T-helper 1 cell treated with Interleukin-12 subunit alpha and Interleukin-12 subunit beta and Interleukin-4 antibody, amounts not matched to agents 30 ng/mL and 1 ng/mL, for 36 hours (primary cell): ENCODE measurements around the gene GRB10. TPM values are rescaled to one million over a fixed set of nuclear protein-coding genes. Genes with fewer than 3 reads are reported as not detected.

Experiments used
- intact Hi-C: fragments of 100-400 bp; cut with micrococcal nuclease; formaldehyde crosslinking; loops from one replicate; pipeline ENCODE4 v1.15.1; 2024
- total RNA-seq: library from RNA; stranded (reverse); gene quantifications from 2 replicates; pipeline ENCODE4 v1.2.3, GENCODE V29; 2022

The GRB10 gene
- total RNA-seq, 1 donor from 2014 or later: 7.6 TPM

DNA sequence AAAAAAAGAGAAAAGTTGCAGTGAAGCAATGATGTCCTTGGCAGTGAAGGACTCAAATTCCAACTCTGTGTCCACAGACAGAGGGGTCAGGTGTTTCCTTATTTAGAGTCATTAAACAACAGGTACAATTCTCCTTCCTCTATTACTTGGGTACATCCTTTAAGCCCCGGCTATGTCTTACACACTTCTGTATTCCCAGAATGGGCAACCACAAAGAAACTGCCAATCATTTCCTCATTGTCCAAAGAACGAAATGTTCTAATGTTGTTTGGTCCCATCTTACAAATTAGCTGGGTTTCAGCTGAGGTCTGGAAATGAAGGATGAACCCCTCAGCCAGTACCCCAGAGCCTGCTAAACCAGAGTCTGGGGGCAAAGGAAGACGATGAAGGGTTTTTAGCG, 59.5 kb downstream of the GRB10 start:
- intact Hi-C loops: no loop called here

DNA sequence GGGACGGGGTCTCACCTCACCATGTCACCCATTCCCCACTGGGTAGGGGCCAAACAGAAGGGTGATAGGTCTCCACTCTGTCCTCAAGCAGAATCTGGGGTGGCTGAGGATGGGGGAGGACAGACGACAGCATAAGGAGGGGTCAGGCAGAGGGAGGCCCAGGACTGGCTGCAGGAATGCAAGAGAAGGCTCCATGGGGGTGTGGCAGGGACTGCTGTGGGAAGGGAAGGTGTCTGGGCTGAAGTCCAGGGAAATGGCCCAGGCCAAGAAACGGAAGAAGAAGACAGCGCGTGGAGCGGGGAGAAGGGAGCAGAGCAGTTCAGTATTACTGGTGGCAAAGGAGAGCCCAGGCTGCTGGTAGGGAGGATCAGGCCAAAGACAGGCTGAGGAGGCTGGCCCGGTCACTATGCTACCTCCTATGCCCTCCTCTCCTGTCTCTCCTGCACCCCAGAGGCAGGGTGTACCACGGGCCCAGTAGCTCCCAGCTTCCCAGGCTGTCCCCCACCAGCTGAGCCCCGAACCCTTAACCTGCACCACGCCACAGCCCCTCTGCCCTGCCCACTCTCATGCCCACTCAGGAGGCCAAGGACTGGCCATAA, 60.9 kb downstream of the GRB10 start:
- intact Hi-C loops: no loop called here

DNA sequence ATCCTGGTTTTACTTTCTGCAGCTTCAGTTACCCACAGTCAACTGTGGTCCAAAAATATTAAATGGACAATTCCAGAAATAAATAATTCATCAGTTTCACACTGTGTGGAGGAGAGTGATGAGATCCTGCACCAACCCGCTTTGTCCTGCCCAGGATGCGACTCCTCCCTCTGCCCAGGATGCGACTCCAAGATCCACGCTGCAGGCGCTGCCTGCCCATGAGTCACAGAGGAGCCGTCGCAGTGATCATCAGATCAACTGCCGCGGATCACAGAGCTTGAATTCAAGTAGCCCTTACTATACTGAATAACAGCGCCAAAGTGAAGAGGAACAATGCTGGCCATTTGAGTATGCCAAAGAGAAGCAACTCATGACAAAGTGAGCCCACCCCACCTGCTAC, 61.5 kb downstream of the GRB10 start:
- intact Hi-C loops: no loop called here

DNA sequence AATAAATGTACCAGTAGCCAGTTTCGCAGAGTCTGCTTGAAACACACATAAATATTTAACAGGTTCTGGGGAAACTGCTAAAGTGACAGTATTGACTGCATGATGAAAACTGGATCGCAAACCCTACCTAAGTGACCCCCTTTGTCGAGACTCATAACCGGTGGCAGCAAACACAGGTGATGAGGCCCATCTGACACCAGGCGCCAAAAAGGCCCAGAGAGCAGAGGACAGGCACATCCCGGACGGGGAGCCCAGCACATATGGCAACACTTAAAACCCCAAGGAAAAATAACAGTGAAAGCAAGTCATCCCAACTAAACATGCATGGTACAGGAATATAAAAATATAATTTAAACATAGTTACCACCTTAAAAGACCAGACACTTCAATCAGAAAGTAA, 62.4 kb downstream of the GRB10 start:
- intact Hi-C loops: no loop called here

DNA sequence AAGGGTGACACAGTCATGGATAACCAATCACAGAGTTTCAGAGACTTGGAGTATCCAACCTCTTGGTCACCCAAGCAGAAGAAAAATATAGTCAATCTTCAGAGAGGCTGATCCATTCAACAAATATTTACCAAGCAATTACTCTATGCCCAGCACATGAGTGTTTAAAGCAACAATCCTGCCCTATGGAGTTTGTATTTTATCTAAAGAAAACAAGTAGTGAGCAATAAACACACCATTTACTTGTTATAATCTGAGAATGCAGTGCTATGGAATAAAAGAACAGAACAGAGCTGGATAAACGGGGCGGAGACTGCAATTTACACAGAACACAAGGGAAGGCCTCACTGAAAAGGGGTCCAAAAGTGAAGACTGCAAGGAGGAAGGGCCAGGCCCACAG, 63.8 kb downstream of the GRB10 start:
- intact Hi-C loops: no loop called here

DNA sequence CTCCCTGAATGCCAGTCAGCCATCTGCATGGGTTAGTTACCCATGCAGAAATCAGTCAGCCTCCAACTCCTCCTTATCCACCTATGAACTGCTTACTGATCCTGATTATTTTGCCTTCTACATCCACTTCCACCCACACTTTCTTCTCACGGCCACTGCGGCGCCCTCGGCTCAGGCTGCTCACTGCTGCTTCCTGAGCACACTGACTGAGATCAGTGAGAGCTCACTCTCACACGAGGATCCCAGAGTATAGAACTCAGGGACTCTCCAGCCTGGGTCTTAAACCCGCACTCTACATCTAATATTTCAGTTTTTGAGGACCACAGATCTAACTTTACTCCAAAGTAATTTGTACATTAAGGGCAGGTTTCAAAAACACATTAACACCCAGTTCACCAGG, 64.4 kb downstream of the GRB10 start:
- intact Hi-C loops: no loop called here

DNA sequence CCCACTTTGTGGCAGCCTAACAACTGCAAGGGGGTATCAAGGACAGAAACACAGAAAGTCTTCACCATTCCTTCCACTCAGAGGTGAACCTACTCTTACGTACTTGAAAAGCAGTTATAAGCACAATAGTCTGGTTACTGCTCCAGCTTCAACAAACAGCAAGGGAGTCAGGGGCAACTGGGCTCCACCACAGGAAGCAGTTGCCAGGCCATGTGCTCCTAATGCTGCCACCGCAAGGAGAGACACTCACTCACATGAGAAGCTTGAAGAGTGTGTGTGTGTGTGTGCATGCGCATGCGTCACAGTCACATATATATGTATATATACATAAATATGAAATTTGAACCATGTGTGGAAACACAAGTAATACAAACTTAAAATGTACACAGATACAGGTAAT, 65.5 kb downstream of the GRB10 start:
- intact Hi-C loops: no loop called here

DNA sequence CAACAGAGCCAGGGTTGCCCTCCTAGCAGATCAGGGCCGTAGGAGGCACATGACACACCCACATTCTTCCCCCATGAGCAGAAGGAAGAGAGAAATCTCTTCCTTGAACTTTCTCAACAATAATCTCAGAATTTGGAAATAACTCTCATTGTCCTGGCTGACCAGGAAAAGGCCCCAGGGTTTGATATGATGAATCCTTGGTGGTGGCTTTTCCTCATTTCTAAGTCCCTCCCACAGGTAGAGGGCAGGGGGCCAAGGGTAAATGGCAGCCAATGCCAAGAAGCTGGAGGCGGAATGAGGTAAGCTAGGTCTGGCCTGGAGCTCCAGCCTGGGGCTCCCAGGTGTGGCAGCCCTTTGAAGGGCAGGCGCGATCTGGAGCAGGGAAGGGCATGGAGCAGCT, 67.8 kb downstream of the GRB10 start:
- intact Hi-C loops: no loop called here

DNA sequence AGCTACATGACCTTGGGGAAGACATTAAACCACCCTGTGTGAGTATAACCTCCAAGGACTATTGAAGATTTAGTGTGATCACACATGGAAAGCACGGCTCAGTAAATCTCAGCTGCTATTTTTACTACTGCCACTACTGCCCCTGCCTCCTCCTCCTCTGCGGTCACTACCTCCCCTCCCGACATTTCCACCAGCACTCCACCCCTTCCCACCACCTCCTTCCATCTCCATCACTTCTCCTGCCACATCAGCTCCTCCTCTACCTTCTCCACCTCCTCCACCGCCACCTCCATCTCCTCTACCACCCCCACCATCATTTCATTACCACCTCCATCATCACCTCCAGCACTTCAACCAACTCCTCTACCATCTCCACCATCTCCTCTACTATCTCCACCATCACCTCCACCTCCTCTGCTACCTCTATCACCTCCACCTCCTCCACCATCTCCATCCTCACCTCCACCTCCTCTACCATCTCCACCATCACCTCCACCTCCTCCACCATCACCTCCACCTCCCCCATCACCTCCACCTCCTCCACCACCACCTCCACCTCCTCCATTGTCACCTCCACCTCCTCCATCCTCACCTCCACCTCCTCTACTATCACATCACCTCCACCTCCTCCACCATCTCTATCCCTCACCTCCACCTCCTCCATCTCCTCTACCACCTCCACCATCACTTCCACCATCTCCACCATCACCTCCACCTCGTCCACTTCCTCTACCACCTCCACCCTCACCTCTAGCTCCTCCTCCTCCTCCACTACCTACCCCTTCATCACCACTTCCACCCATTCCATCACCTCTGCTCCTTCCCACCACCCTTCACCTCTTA, 69.4 kb downstream of the GRB10 start:
- intact Hi-C loops: no loop called here

DNA sequence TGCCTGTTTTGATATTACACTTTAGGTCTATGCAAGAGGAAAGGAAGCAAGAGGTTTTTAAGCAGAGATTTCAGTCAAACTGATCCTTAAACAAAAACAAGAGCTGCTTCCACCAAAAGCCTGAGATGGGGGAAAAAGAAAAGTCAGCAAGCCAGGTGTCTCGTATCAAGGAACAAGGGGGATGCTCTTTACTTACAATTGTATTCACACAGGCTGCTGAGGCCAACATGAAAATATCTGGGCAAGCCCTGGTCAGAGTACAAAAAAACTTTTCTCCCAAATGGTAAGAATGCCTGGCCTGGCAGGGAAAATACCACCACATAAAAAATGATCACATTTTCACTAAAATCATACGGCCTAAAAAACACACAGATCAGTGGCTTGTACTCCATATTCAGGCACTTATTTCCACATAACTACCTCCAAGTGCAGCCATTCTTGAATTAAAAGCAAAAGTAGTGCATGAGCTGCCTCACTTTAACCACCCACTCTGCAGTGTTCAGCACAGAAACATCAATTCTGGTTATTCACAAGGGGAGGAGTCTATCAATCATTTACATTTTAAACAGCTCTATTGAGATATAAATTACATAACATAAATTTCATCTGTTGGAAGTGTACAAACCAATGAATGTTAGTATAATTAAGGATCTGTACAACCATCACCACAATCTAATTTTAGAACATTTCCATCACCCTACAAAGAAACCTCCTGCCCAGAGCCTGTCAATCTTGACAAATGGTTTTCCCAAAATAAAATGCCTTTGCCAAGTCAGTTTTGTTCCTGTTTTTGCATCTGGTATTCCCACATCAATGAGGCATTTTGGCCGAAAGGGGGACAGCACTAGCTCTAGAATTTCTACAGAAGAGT, 70.2 kb downstream of the GRB10 start:
- intact Hi-C loops: no loop called here

DNA sequence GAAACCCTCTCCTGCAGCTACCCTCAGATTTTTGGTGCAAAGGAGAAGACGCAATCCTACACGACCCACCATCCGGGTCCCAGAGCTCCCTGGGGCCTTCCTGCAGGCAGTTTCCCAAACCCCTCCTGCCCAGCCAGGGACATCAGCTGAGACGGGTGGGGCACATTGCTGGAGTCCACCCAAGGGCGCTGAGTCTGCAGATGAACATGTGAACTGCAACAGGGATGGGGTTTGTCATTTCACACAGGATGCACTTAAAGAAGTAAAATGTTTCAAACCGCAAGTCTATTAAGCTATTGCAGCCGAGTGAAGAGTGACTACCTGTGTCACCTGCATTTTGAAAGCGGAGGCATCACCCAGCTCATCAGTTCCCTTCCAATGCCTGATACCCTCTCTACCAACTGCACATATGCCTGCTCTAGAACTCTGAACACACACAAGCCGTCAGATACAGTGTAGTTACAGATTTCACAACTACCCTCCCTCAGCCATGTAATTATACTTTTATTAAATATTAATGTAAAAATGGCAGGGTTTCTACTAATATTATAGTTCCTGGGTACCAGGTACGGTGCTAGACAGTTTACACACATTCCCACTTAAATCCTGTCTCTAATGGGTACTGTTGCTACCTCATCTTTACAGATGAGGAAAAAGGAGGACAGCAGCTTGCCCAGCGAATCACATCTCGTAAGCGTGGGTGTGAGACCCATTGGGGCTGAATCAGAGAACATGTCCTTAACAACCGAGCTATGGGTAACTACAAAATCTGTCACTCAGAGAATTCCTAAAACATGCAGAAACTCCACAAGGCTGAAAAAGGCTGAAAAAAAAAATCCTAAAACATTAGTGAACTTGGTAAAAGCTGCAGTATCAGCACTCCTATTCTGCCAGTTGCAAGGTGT, 71.2 kb downstream of the GRB10 start:
- intact Hi-C loops: no loop called here

DNA sequence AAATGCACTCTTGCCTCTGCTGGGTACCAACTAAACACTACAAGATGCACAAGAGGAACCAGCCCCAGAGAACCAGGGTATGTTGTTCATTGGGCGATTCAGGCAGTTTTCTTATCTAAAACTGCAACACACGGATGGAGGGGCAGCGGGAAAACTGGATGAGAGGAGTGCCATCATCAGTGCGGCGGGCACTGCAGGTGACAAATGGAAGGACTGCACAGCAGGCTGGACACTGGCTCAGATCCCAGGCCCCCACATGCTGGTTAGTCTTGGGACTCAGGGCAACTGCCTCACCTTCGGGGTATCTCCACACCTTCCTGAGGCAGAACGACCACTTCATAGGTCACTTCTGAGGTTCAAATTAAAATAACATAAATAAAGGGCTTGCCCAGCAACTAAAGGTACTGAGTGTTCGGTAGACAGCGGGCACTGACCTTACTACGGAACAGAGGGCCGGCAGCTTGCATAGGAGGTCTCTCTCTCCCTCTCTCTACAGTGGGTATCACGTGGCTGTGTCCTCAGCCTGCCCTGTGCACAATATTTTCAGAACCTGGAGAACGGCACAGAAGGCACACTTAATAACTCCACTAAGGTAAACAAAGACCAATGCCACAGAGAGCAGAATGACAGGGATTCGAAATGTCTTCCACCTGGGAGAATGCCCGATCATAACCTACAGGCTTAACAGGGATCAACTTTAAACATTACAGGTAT, 72.1 kb downstream of the GRB10 start:
- intact Hi-C loops: no loop called here

DNA sequence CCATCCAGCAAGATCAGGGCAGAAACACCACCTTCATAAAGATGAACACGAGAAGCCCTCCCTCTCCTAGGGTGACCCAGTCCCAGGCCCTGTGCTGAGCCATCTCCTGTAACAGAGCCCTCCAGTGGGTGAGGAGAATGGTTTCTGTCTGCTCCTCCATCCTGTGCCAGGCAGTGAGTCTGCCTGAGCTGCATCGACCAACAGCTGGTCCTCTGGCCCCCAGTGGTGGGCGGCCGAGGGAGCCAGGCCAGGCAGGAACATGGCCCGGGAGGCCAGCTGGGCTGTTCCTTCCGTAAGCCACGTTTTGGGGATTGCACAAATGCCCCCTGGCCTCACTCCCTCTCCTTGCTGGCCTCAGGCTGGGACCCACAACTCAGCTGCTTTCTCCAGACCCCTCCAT, 73.5 kb downstream of the GRB10 start:
- intact Hi-C loops: no loop called here

DNA sequence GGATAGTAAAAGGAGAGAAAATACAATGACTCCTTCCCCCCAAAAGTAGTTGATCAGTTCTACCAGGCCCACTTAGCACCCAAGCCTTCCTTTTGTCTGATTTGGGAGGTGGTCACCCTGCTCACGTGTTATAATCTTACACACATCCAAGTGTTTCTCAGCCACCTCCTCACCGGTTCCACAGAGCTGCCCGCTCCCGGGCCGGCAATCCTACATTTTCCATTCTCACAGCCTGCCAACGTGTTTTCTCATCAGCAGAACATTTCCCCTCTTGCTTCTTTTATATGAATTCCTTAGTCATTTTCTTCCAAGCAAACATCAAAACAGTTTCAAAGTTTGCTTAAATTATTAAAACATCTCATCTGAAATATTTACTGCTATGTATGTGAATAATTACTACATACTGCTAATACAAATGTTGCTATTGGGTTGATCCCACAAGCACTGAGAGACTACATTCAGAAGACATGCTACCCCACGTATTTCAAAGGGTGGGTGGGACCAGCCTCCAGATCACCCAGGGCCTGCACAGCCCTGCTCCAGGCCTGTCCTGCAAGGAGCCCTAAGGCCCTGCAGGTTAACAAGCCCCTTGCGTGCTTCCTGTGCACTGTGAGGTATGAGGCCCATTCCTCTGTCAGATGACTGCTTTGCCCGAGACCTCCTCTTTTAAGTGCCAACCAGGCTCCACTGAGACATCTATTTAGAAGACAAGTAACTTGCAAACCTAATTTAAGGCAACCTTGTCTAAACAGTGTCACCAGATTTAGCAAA, 75.3 kb downstream of the GRB10 start:
- intact Hi-C loops: no loop called here

DNA sequence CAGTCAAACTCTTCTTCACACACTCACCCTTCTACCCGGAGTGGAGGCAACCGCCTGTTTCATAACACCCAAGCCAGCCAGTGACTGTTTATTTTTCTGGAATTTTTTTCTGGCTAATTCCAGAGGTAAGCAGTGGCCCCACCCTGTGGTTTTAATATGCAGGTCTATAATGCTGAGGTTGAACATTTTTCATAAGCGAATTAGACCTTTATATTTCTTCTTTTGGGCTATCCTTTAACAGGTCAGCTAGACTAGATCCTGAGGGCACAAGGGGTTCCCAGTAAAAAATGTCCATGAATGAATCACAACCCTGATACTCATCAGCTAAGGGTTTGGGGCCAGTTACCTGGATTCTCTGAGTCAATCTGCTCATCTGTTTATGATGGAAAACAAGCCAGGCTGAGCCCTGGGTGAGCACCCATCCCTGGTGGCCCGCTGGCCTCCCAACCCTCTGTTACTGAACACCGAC, 76.2 kb downstream of the GRB10 start:
- intact Hi-C loops: no loop called here

DNA sequence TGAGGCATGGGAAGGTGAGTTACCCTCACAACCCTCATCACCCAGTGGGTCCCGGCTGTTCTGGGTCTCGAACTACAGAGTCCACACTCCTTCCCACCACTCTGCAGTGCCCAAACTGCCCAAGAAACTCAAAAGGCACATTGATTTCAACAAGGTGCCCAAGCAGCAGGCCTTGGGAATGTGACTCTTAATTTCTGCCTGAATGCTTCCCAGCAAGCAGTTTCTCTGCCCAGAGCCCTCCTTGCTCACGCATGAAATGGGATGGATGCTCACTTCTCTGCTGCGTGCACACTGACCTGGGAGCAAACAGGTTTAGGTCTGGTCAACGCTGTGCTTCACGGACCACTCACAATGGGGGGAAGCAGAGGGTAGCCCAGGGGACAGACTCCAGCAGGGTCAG, 77.9 kb downstream of the GRB10 start:
- intact Hi-C loops: no loop called here

DNA sequence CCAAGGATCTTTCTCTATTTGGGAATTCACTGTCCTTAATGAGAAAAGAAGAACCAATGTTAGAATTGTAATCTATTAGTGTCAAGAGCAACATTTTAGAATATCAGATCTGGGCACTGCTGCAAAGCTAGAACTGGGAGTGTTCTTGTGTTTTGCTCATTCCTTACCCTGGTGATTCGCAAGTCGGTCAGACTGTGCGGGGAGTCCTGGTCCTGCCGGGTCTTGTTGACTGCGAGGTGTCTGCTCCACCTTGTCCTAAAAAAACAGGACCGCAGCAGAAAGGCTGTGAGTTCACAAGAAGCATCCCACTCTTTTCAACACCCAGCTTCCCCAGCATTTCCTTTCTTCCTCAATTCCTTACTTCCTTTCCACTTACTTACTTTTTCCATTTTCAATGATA, 79.0 kb downstream of the GRB10 start:
- intact Hi-C loops: no loop called here

DNA sequence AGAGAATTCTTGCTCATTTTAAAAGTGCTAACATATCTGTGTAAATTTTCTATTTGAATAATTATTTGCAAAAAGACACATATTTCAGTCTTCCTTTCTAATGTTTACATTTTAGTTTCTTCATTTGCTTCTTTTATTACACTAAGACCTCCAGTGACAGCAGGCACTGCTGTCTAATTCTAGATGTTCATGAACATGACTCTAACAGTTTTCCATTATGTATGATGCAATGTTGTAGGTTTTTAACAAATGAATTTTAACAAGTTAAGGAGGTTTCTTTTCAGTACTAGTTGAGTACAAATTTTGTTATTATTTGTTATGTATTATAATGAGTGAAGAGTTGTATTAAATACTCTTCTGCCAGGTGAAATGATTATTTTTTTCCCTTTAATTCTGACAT, 83.6 kb downstream of the GRB10 start:
- intact Hi-C loops: loop anchor here (5.0 kb wide), 1 partner anchor 83 kb away; the partner anchor contains the start of gene GRB10

DNA sequence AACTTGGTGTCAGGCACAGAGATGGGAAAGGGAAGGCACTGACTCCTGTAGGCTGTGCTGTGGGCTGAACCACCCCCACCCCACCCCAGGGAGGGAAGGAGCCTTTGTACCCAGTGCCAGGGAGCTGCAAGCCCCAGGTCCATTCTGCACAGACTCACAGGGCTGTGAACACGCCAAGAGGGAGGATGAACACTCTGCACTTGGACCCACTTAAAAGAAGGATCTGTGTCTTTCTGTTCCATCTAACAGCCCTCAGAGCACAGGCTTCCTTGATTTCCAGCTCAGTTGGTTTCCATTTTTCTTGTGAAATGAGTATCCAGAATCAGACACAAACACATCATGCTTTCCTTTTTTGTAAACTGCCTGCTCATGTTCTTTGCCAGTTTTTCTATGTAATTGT, 84.9 kb downstream of the GRB10 start:
- intact Hi-C loops: loop anchor here (1.0 to 5.0 kb wide), 3 partner anchors 43 to 304 kb away; partner anchors contain the start of gene GRB10
